Activated T-cell treated with anti-CD3 and anti-CD28 coated beads for 4 hours (primary cell): ENCODE measurements around the gene AFAP1L1.

ENCODE experiments used
- DNase-seq: peaks from one replicate; pipeline ENCODE4 v3.0.0-alpha.2; 2020

The AFAP1L1 gene

DNA sequence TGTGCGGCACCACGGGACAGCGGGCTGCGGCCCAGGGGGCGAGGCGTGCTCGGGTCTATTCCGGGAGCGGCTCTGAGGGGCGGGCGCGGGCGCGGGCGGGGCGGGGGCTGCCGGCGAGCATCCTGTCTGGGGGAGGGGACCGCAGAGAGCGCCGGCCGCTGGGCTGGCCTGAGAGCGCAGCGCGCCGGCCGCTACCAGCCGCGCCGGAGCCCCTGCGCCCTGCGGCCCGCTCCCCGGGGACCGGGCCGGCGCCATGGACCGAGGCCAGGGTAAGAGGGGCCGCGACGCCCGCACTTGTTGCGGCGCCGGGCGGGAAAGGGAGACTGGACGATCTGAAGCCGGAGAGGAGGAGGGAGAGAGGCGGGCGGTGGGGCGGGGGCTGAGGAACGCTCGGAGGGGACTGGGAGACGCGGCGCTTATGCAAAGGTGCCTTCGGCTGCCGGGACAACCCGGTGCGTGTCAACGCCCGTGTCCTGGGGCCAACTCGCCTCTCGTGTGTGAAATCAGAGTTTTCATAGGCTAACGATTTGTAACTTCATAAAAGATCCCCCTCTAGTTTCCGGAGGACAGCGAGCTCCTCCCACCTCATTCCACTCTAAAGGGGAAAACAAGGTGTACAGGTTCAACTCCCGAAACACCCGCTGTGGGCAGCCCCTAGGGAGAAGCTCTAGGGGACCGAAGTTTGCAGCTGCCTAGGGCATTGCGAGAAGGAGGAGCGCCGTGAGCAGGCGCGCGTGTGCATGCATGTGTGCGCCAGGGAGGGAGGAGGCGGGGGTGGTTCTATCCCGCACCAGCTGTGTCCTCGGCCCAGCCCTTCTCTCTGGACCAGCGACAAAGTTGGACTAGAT, at the start of gene AFAP1L1:
TSS of gene AFAP1L1 (plus strand) at position 144 of the 848 bp plus-strand sequence. CDS start at position 254, 110 bp downstream.
- no peak for DNase-seq

GRCh38 chr5:149223081-149223848, 48.4 kb upstream of the AFAP1L1 start:
- no peak for DNase-seq

DNA sequence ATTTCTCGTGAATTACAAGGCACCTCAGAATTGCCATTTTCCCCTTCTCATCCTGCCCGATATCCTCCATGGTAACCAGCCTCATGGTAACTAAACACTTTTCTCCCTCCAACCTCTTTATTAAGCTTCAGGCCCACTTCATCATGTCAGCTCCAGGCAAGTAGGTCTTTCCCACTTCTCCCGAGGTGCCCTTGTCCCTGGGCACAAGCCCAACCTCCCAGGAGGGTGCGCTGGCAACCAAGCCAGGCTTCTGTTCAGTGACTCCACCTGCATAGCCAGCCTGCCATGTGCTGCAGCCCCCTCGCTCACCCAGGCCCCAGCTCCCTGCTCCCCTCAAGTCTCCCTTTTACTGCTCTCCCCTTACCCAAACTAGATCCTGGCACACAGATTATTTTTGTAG, 47.4 kb upstream of the AFAP1L1 start:
- no peak for DNase-seq

DNA sequence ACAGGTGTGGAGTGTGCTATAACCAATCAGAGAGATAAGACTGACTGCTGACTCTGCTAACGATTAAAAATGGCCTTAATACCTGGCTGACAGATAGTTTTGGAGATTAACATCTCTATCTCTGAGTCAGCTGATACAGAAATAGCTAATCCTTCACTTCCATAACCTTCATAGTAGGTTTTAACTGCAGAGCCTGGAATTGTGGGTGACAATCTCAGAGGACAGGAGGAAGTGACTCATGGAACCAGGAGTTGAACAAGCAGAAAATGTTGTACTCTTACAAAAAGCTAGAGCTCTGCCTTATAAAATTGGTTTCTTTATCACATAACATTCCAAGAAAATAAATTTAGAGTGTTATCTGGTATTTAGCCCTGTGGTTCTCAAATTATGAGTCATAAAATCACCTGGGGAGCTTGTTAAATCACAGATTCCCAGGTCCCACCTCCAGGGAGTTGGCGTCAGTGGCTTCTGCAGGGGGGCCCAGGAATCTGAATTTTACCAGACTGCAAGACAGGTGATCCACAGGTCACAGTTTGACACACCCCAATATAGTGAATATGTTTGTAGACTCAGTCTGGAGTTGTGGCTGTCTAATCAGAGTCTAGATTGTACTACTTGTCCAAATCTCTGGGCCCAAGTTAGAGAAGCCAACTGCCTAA, 44.4 kb upstream of the AFAP1L1 start:
- DNase-seq, result no peak

- DNase-seq, result no peak
Measured at GRCh38 chr5:149228618-149229297, 42.9 kb upstream of the AFAP1L1 start.

- DNase-seq, result no peak
Measured at GRCh38 chr5:149229298-149229937, 42.2 kb upstream of the AFAP1L1 start.

DNA sequence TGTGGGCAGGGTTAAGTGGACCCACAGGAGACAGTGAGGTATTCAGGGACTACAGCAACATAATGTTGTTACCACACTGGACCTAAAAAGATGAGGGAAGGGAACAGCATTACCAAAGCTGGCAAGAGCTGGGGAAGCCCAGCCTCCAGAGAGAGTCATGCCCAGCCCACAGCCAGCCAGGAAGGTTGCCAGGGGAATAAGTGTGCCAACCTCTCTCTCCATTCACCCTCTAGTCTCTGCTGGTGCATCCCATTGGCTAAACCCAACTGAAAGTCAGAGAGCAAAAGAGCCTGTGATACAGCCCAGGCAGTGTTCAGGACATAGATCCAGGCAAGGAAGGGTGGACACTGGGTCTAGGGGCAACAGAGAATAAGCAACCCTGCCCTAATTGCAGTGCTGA, 35.8 kb upstream of the AFAP1L1 start:
- DNase-seq, result no peak

- no peak for DNase-seq
Measured at GRCh38 chr5:149237662-149238061, 34.0 kb upstream of the AFAP1L1 start.

- no peak for DNase-seq
Measured at GRCh38 chr5:149238540-149238939, 33.1 kb upstream of the AFAP1L1 start.

DNA sequence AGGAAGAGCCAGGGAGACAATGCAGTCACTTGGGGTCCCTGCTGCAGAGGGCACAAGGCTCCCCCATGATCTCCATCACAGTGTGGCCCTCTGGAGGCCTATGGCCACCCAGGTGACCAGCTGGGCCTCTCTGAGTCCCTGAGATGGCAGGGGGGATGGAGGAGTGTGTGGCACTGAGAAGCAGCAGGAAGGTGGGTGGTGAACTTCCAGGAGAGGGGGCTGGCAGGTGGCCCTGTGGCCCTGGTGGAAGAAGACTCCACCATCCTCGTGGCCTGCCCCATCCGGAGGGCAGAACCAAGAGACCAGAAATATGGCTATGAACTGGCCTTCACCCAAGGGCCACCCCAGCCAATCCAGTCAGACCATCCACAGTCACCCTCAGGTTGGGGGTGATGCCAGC, 31.7 kb upstream of the AFAP1L1 start:
- DNase-seq, result no peak

GRCh38 chr5:149240354-149240998, 31.2 kb upstream of the AFAP1L1 start:
- peak; percentile 64 for DNase-seq

- no peak for DNase-seq
Measured at GRCh38 chr5:149242339-149242738, 29.3 kb upstream of the AFAP1L1 start.

GRCh38 chr5:149246906-149247305, 24.8 kb upstream of the AFAP1L1 start:
- no peak for DNase-seq

- DNase-seq, result no peak
Measured at GRCh38 chr5:149247726-149248125, 23.9 kb upstream of the AFAP1L1 start.

- DNase-seq, result no peak
Measured at GRCh38 chr5:149251546-149251945, 20.1 kb upstream of the AFAP1L1 start.

DNA sequence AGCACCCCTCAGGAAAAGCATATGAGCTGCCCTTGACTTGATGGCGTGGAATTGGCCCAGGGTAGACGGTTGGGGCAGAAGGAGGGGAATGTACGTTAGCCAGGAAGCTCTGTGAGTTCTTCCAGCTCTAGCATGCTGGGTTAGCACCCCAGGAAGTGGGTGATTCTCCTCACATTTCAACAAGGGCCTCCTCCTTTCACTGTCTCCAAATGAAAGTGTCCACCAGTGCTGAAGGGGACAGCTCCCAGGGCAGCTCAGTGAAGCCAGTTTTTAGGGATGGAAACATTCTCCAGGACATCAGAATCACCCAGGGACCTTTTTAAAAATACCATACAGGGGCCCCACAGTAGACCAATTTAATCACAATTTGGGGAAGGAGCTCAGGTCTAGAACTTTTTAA, 17.2 kb upstream of the AFAP1L1 start:
- no peak for DNase-seq

GRCh38 chr5:149256451-149256850, 15.2 kb upstream of the AFAP1L1 start:
- no peak for DNase-seq

DNA sequence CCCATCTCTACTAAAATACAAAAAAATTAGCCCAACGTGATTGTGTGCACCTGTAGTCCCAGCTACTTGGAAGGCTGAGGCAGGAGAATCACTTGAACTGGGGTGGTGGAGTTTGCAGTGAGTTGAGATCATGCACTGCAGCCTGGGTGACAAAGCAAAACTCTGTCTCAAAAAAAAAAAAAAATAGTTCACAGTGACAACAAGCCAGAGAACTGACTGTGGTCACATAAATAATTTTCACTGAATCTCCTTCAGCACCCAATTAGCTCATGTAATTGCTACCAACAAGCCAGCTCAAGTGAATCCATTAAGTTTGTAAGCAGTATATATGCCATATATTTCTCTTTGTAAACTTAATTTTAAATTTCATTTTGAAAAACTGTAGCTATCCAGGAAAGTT, 14.5 kb upstream of the AFAP1L1 start:
- DNase-seq, result no peak

- DNase-seq, result no peak
Measured at GRCh38 chr5:149257889-149258705, 13.6 kb upstream of the AFAP1L1 start.

GRCh38 chr5:149260761-149261160, 10.9 kb upstream of the AFAP1L1 start:
- DNase-seq, result no peak

- no peak for DNase-seq
Measured at GRCh38 chr5:149261246-149261645, 10.4 kb upstream of the AFAP1L1 start.
